LoVo (cell line): ENCODE data around the gene FICD.
"Not testable (repeated sequence)": the region's sequence is repeated elsewhere in the genome, so short reads cannot be mapped to it uniquely, and the experiment has no call there.

Experiments
- DNase-seq: peaks from one replicate; pipeline ENCODE4 v3.0.0-alpha.2; 2016; ENCODE audit warnings: low spot score

FICD gene

GRCh38 chr12:108538146-108538545 is 23.1 kb downstream of the FICD start:
- no peak for DNase-seq

GRCh38 chr12:108538616-108539195 is 23.6 kb downstream of the FICD start:
- DNase-seq = no peak

DNA sequence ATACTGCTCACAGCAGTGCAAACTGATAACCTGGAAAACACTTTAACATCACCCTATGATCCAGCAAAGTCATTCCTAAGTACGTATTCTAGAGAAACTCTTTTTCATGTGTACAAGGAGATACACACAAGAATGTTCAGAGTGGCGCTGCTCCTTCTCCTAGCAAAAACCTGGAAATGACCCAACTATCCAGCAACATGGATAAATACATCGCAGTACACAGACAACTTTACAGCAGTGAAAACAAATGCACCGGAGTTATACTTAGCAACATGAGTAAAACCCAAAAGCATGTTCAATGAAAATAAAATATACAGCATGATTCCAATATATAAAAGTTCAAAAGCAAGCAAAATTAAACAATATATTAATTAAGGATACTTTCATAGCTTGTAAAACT is 27.2 kb downstream of the FICD start:
- no peak for DNase-seq

DNA sequence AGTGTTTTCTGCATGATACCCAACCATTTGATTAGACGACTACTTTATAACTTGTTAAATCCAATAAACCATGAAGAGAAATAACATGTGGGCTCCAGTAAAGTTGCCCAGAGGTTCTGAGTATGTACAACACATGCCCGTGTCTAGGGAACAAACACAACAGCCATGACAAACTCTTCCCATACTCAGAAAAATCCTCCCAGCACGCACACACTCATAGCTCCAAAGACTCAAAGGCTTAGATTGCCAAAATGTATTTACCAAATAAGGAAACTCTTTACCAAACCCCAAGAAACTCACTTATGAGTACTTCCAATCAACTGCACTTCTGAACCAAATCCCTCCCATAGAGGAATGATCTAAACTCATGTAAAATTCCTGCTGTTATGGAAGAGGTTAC is 28.6 kb downstream of the FICD start:
- no peak for DNase-seq

DNA sequence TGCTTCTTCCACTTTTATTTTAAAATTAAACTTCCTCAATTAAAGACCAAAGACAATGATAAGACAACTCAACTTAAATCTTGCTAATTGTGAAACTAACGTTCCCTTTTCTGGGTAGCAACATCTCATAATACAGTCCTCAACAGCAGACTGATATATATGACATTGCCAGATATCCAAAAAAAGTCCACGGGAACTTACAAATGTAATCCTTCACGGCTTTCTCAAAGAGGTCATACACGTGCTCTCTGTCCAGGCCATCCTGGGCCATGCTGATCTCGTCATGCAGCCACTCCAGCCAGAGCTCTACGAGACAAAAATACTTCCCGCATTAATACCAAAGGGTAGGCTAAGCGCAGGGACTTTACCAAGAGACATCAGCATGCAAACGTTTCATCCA is 32.6 kb downstream of the FICD start:
- no peak for DNase-seq

GRCh38 chr12:108548954-108549521 is 34.0 kb downstream of the FICD start:
- DNase-seq = no peak

- no peak for DNase-seq
These were observed 36.5 kb downstream of the FICD start for GRCh38 chr12:108551535-108551934.

DNA sequence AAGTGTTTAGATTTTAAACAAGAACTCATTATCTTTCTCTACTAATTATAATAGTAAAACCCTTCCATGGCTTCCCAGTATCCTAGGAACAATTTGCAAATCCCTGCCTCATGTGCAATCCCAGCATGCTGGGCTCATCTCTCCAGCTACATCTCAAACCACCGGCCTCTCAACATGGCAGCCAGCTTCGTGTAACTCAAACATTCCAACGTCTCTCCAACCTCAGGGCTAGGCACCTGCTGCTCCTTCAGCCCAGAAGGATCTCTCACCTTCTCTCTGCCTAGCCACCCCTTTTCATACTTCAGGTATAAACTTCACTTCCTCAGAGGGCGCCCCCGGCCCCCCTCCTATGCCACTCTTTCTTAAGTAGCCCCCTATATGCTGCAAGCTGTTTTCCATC is 38.7 kb downstream of the FICD start:
- DNase-seq = no peak

- DNase-seq = not testable (repeated sequence)
These were observed 40.3 kb downstream of the FICD start for GRCh38 chr12:108555383-108555782.

DNA sequence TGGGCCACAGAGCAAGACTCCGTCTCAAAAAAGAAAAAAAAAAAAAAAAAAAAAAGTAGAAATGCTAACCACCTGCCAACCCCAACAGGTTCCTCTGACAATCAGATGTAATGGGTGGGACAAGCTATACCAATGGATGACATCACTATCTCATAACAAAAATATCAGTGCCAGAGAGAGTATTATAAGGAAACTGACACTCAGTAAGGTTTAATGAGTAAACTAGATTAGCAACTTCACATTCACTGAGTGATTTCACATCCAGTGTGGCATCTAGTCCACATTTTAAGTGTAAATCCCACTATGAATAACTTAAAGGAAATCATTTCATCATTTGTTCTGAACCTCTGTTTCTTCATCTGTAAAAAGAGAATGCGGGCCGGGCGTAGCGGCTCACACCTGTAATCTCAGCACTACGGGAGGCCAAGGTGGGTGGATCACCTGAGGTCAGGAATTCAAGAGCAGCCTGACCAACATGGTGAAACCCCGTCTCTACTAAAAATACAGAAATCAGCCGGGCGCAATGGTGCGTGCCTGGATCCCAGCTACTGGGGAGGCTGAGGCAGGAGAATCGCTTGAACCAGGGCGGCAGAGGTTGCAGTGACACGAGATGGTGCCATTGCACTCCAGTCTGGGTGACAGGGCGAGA is 44.1 kb downstream of the FICD start:
- DNase-seq = no peak

GRCh38 chr12:108559748-108560147 is 44.7 kb downstream of the FICD start:
- DNase-seq = no peak

DNA sequence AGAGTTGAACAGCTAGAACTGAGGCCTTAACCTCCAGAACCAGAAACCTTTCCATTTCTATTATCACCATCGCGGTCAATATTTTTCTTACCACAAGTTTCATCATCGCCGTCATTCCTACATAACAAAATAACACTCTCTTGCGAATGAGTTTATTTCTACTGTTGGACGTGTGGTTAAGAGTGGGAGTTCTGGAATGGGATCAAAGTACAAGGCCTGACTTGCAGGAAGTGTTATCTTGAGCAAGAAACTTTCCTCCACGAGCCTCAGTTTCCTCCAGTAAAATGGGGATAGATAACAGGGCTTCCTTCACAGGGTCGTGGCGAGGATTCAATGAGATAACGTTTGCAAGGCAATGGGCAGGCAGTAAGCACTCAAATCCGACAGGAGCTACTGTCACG is 45.2 kb downstream of the FICD start:
- no peak for DNase-seq

DNA sequence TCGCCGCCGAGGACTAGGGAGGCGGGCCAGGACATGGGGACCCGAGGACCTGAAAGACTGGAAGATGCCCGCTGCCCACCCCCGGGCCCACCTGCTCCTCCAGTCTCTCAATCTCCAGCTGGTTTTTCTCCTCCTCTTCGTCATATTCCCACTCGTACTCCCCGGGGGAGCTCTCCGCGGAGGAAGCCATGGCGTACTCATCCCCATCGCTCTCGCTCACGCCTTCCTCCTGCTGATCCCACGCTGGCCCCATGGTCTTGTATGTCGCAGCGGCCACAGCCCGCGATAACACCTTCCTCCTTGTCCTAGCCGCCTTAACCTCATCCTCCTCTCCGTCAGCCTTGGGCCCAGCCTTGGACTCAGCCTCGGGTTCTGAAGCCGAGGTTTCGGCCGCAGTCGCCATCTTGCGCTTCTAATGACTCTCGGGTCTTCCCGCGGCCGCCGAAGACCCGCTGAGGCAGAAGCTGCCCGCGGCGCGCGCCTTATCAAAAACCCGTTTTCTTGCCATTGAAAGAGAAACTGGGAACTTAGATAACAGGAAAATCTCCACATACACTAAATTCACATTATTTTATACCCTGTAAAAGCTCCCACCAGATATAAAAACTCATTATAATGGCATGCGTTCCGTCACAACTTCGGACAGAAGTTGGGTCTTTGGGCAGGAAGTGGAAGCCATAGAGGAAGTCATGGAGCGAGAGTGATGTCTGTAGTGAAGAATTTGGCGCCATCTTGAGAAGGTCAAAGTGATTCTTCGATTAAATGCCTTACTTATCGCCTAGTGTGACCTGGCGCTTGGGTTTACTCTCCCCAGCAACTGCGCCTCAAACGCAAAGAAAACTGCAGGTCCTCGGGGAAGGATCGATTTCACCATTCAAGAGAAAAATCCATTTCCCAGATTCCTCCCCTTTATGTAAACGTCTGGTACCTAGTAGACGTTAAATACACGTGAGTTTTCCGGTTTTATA is 46.0 kb downstream of the FICD start, which contains the start of gene SART3:
TSS of gene SART3 (minus strand) at position 422 of the 968 bp plus-strand sequence. CDS start at position 403, 19 bp downstream.
- peak; percentile 94 for DNase-seq

DNA sequence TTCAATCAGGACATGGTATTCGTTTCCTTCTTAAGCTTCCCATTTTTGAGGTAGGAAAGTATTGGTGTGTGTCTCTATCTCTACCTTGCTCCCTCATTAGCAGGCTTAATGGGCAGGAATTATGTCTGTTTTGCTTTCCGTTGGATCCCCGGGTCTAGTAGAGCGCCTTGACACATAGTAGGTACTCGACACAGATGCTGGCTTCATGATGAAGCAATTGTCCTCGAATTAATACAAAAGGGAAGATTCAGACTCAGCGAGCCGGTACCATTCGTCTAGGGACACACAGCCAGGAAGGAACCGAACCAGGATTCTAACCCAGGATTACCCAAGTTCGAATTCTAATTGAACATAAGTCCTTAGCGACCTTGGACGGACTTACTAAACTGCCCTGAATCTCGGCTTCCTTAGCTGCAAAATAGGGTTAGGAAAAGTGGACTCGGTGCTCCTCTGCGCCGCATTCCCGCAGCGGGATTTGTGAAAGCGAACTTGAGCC is 46.8 kb downstream of the FICD start:
- no peak for DNase-seq

DNA sequence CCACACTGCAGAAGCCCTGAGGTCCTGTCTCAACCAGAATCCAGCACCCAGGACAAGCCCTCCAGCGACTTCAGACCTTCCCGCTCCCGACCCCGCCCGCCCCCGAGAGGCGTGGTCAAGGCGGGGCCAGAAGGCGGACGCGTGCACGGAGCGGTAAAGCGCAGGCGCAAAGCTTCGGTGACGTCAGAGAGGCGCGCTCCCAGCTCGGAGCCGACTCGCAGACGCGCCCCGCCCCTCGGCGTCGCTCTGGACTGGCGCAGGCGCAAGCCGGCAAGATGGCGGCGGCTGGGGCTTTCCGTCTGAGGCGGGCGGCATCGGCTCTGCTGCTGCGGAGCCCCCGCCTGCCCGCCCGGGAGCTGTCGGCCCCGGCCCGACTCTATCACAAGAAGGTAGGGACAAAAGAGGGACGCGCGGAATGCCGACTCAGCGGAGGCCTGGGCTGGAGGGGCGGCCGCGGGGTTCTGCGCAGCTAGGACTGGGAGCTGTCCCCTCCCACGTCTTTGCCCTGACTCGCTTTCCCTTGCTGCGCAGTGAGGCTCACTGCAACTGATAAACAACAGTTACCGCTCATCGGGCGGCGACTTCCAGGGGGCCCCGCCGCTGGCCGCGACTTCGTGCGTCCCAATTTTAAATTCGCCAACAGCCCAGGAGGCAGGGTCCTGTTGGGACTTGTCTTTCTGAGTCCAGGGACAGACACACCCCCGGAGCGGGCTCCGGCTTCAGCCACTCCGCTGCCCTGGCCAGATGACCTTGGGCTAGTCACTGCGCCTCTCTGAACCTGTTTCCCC is 47.5 kb downstream of the FICD start, which contains the start of gene ISCU:
TSS of gene ISCU (plus strand) at position 249 of the 788 bp plus-strand sequence. CDS start at position 276, 27 bp downstream.
- peak; percentile 100 for DNase-seq

GRCh38 chr12:108563136-108563803 is 48.2 kb downstream of the FICD start:
- peak; percentile 93 for DNase-seq

DNA sequence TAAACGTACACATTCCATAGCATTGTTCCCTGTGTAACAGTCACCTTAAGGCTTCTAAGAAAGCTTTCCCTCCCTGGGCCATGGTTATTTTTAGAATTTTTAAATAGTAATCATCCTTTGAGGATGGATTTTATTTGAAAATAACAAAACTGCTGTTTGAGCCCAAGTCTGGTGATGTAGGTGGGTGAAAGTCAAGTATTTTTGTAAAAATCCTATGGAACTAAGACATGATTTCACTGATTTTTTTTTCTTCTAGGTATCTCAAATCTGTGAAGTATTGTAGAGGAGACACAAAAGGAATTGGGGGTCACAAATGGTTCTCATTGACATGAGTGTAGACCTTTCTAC is 48.7 kb downstream of the FICD start:
- DNase-seq = no peak

GRCh38 chr12:108564724-108565123 is 49.6 kb downstream of the FICD start:
- DNase-seq = no peak

GRCh38 chr12:108565146-108565545 is 50.1 kb downstream of the FICD start:
- no peak for DNase-seq

- peak; percentile 77 for DNase-seq
These were observed 50.9 kb downstream of the FICD start for GRCh38 chr12:108565976-108566375.

- no peak for DNase-seq
These were observed 51.4 kb downstream of the FICD start for GRCh38 chr12:108566452-108566851.
